GM12875 (cell line): ENCODE measurements around the gene MGAT3.

Source experiments
- H3K4me3 ChIP-seq: one replicate; pipeline ENCODE4 v1.5.1; 2011; ENCODE audit warnings: low read depth, low read length, control low read depth
- TF ChIP-seq, protein P1 (sequence below): IDR thresholded peaks from 2 replicates; pipeline ENCODE4 v1.5.1; 2011; ENCODE audit warnings: low read depth, mild to moderate bottlenecking, control low read depth, inconsistent platforms, low read length, moderate library complexity, borderline replicate concordance; ENCODE audit not compliant: insufficient read depth

The MGAT3 gene

DNA sequence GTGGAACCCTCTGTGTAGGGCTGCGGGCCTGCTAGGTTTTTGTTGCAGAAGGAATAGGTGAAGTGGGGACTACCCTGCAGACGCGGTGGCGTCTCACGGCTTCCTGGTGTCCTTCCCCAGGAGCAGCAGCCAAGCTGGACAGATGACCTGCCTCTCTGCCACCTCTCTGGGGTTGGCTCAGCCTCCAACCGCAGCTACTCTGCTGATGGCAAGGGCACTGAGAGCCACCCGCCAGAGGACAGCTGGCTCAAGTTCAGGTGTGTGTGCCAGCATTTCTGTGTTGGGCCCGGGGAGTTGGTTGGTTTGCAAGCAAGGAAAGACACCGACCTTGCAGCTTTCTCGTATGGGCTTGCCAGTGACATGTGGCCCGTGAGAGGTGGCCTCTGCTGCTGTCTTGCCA, 41.9 kb upstream of the MGAT3 start:
- TF ChIP-seq, protein P1, sequence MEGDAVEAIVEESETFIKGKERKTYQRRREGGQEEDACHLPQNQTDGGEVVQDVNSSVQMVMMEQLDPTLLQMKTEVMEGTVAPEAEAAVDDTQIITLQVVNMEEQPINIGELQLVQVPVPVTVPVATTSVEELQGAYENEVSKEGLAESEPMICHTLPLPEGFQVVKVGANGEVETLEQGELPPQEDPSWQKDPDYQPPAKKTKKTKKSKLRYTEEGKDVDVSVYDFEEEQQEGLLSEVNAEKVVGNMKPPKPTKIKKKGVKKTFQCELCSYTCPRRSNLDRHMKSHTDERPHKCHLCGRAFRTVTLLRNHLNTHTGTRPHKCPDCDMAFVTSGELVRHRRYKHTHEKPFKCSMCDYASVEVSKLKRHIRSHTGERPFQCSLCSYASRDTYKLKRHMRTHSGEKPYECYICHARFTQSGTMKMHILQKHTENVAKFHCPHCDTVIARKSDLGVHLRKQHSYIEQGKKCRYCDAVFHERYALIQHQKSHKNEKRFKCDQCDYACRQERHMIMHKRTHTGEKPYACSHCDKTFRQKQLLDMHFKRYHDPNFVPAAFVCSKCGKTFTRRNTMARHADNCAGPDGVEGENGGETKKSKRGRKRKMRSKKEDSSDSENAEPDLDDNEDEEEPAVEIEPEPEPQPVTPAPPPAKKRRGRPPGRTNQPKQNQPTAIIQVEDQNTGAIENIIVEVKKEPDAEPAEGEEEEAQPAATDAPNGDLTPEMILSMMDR = no peak
- no peak overlapping the region for H3K4me3 ChIP-seq

DNA sequence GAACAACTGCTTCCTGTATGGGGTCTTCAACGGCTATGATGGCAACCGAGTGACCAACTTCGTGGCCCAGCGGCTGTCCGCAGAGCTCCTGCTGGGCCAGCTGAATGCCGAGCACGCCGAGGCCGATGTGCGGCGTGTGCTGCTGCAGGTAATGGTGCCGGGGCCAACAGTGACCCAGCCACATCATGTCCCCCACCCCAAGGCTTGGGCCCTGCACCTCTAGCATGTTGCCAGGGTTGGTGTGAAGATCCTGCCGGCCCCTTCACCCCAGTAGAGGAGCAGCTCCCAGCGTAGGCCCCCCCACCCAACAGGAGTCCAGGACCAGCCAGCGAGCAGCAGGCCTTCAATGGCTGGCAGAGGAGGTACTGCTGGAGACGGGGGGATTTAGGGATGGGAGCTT, 41.3 kb upstream of the MGAT3 start:
- H3K4me3 ChIP-seq = no peak overlapping the region
- TF ChIP-seq, protein P1 = no peak

DNA sequence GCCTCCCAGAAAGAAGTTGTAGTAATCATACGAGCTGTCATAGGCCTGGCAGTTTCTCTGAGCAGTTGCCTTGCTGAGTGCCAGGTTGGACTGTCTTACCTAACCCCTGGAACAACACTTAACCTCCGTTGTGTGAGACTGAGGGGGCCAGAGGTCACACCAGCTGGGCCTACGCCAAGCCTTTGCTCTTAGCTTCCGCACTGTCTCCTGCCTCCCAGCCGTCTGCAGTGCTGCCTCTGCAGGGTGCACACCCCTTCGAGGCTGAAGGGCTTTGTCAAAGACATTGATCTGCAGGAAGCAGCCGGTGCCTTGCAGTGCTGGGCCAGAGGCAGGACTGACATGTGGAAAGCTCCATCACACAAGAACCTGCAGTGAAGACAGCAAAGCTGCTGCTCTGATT, 40.5 kb upstream of the MGAT3 start:
- TF ChIP-seq, protein P1 = no peak
- H3K4me3 ChIP-seq = no peak overlapping the region

DNA sequence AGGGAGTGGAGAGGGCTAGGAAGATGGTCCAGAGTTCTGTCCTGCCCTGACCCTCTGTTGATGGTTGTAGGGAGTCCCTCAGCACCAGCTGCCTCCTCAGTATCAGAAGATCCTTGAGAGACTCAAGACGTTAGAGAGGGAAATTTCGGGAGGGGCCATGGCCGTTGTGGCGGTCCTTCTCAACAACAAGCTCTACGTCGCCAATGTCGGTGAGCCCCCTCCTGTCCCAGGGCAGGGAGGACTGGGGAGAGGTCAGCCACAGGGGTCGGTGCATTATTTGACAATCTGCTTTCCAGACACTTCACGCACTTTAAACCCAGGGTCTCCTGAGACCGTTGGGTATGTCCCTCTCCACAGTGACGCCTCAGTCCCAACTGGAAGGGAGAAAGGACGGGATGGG, 39.2 kb upstream of the MGAT3 start:
- H3K4me3 ChIP-seq = no peak overlapping the region
- TF ChIP-seq, protein P1 = no peak

DNA sequence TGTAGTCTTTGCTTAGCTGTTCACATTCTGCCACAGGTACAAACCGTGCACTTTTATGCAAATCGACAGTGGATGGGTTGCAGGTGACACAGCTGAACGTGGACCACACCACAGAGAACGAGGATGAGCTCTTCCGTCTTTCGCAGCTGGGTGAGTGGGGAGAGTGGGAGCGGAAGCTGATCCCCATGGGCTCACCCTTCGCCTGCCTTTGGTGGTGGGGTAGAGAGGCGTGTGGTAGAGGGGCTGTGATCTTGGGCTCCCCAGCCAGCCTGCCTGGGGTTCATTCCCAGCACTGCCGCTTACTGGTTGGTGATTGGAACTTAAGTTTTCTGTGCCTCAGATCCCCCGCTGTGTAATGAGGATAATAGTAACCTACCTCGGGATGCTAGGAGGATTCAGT, 38.1 kb upstream of the MGAT3 start:
- TF ChIP-seq, protein P1 = no peak
- no peak overlapping the region for H3K4me3 ChIP-seq

DNA sequence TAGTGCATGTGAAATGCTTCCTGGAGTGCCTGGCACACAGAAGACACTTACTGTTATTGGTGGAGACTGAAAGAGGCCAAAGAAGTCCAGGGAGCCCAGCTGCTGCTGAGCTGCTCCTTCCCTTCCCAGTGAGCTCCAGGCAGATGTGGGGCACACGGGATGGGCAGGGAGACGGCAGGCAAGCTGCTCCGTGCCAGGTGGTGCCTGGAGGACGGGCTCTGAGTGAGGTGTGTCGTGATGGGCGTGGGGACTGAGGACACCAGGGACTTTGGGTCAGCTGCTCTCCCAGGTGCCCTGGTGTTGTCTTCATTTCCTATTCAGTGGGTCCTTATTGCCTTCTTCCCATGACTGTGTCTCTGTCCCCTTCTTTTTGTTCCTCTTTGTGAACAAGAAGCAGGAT, 37.7 kb upstream of the MGAT3 start:
- no peak overlapping the region for H3K4me3 ChIP-seq
- TF ChIP-seq, protein P1 = no peak

DNA sequence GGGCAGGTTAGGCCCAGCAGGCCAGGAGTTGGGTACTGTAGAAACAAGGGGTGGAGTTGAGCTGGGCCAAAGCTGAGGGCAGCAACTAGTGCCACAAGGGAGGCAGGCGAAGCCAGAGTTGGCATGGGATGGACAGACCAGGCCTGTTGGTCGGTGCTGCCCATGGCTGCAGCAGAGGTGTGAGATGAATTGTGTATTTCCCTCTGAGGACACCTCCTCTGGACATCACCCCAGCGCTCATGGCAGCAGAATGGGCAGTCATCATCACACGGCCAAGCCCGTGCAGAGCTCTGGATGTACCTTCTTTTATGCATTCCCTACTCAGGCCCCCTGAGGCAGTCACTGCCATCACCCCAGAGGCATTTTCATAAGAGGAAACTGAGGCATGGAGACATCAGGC, 36.9 kb upstream of the MGAT3 start:
- TF ChIP-seq, protein P1 = no peak
- H3K4me3 ChIP-seq = no peak overlapping the region
